H1 (cell line): ENCODE results near the gene CDPF1. TPM values are rescaled to one million over a fixed set of nuclear protein-coding genes. Genes with fewer than 3 reads are reported as not detected.
A peak's percentile ranks its signal among the peaks of the same experiment; 100 is the strongest.

ENCODE experiments used
- CTCF ChIA-PET: fragments of 300-600 bp; sonication (Branson Sonifier 250); formaldehyde crosslinking; loops from one replicate; lab custom pipeline; 2021; ENCODE audit not compliant: partially characterized antibody; lab: Charles Lee
- POLR2A ChIA-PET: fragments of 300-600 bp; sonication (Branson Sonifier 250); formaldehyde crosslinking; loops from one replicate; lab custom pipeline; 2021; ENCODE audit warnings: inconsistent platforms; ENCODE audit not compliant: partially characterized antibody; lab: Charles Lee
- DNase-seq, 2 experiments: peaks; one replicate each; pipeline versions ENCODE4 v3.0.0 to v3.0.0-alpha.2; 2010 to 2022; ENCODE audit warnings: low spot score in 2 of 2, low read depth in 1 of 2, mixed read lengths in 1 of 2
- FAIRE-seq: peaks from 2 replicates; lab custom pipeline; 2011; peaks lifted over from hg19 to GRCh38; lab: Jason Lieb, UNC
- H2AFZ ChIP-seq: 2 replicates; pipeline ENCODE4 v1.8.1; 2012; ENCODE audit warnings: low read length, inconsistent platforms
- H2AK5ac ChIP-seq: 2 replicates; pipeline ENCODE4 v1.6.1; 2013; ENCODE audit warnings: low read depth, low read length
- H2BK120ac ChIP-seq: replicated peaks from 2 replicates; pipeline ENCODE3; 2013; ENCODE audit warnings: low read depth, low read length, inconsistent platforms
- H2BK12ac ChIP-seq: 2 replicates; pipeline ENCODE4 v1.6.1; 2013; ENCODE audit warnings: low read depth, low read length
- H2BK15ac ChIP-seq: 2 replicates; pipeline ENCODE4 v1.6.1; 2013; ENCODE audit warnings: low read length
- H2BK20ac ChIP-seq: 2 replicates; pipeline ENCODE4 v1.6.1; 2013; ENCODE audit warnings: low read length
- H2BK5ac ChIP-seq: 2 replicates; pipeline ENCODE4 v1.6.1; 2013; ENCODE audit warnings: low read depth, low read length
- H3K14ac ChIP-seq: 2 replicates; pipeline ENCODE4 v1.6.1; 2013; ENCODE audit warnings: inconsistent platforms; ENCODE audit not compliant: insufficient read length
- H3K18ac ChIP-seq: 2 replicates; pipeline ENCODE4 v1.6.1; 2013; ENCODE audit warnings: low read length; ENCODE audit errors: extremely low read depth
- H3K23ac ChIP-seq: 2 replicates; pipeline ENCODE4 v1.6.1; 2013; ENCODE audit warnings: inconsistent platforms; ENCODE audit not compliant: insufficient read length
- H3K23me2 ChIP-seq: 2 replicates; pipeline ENCODE4 v1.6.1; 2013; ENCODE audit warnings: low read depth, low read length
- H3K27ac ChIP-seq: 2 replicates; pipeline ENCODE4 v1.6.1; 2011; ENCODE audit warnings: low read depth, low read length, inconsistent platforms
- H3K27me3 ChIP-seq, 4 experiments: replicated peaks in 1 of 4; 1 replicate in 1 of 4; 2 replicates in 3 of 4; pipeline versions ENCODE4 v1.6.1 to v1.8.1; 2011 to 2013; ENCODE audit warnings: low read length in 3 of 4, mild to moderate bottlenecking in 3 of 4, inconsistent platforms in 2 of 4, mixed read lengths in 2 of 4, moderate library complexity in 1 of 4; ENCODE audit not compliant: control insufficient read depth in 3 of 4, insufficient read depth in 3 of 4; ENCODE audit errors: extremely low read depth in 1 of 4
- H3K36me3 ChIP-seq, 4 experiments: 2 replicates each; pipeline versions ENCODE4 v1.6.1 to v1.8.1; 2011 to 2013; ENCODE audit warnings: mild to moderate bottlenecking in 4 of 4, low read length in 3 of 4, moderate library complexity in 2 of 4, control low read depth in 1 of 4, inconsistent platforms in 1 of 4; ENCODE audit not compliant: insufficient read depth in 4 of 4, control insufficient read depth in 2 of 4
- H3K4ac ChIP-seq: replicated peaks from 2 replicates; pipeline ENCODE3; 2013; ENCODE audit warnings: low read length, low read depth, mixed read lengths, inconsistent platforms; ENCODE audit not compliant: insufficient read length
- H3K4me1 ChIP-seq, 4 experiments: replicated peaks in 1 of 4; 1 replicate in 1 of 4; 2 replicates in 3 of 4; pipeline versions ENCODE4 v1.6.1 to v1.8.1; 2011 to 2013; ENCODE audit warnings: low read length in 3 of 4, inconsistent platforms in 2 of 4, mixed read lengths in 1 of 4; ENCODE audit not compliant: insufficient read depth in 4 of 4, control insufficient read depth in 3 of 4
- H3K4me2 ChIP-seq, 2 experiments: 2 replicates each; pipeline versions ENCODE4 v1.6.1 to v1.8.1; 2011 to 2013; ENCODE audit warnings: low read depth in 2 of 2, low read length in 2 of 2, control low read depth in 1 of 2, inconsistent platforms in 1 of 2, mild to moderate bottlenecking in 1 of 2; ENCODE audit not compliant: insufficient read depth in 1 of 2
- H3K4me3 ChIP-seq, 4 experiments: fragments of 200-600, 300-600 bp in 1 of 4; sonication (generic), shearing (Covaris generic), sonication (Bioruptor Twin) in 1 of 4; 2 replicates each; pipeline versions ENCODE4 v1.5.1 to v1.8.1; 2011 to 2016; ENCODE audit warnings: low read length in 4 of 4, low read depth in 3 of 4, control low read depth in 2 of 4, inconsistent platforms in 2 of 4, mild to moderate bottlenecking in 2 of 4, mixed read lengths in 1 of 4, moderate library complexity in 1 of 4; ENCODE audit not compliant: insufficient read depth in 2 of 4; ENCODE audit errors: extremely low read depth in 1 of 4
- H3K56ac ChIP-seq: replicated peaks from 2 replicates; pipeline ENCODE3; 2013; ENCODE audit warnings: low read depth, mild to moderate bottlenecking, mixed read lengths, low read length, inconsistent platforms; ENCODE audit not compliant: insufficient read length
- H3K79me1 ChIP-seq: 2 replicates; pipeline ENCODE4 v1.6.1; 2013; ENCODE audit warnings: low read depth, low read length, control low read depth
- H3K79me2 ChIP-seq, 2 experiments: 2 replicates each; pipeline versions ENCODE4 v1.6.1 to v1.8.1; 2012 to 2013; ENCODE audit warnings: low read length in 2 of 2, mild to moderate bottlenecking in 2 of 2, inconsistent platforms in 1 of 2; ENCODE audit not compliant: insufficient read depth in 2 of 2, control insufficient read depth in 1 of 2
- H3K9ac ChIP-seq, 4 experiments: replicated peaks in 1 of 4; 1 replicate in 1 of 4; 2 replicates in 3 of 4; pipeline versions ENCODE4 v1.6.1 to v1.8.1; 2011 to 2013; ENCODE audit warnings: low read depth in 3 of 4, low read length in 3 of 4, control low read depth in 2 of 4, mild to moderate bottlenecking in 2 of 4, moderate library complexity in 2 of 4, inconsistent platforms in 1 of 4; ENCODE audit errors: extremely low read depth in 1 of 4
- H3K9me3 ChIP-seq, 2 experiments: 2 replicates each; pipeline versions ENCODE4 v1.6.1 to v1.8.1; 2012 to 2013; ENCODE audit warnings: mild to moderate bottlenecking in 2 of 2, moderate library complexity in 2 of 2, control low read depth in 1 of 2, inconsistent platforms in 1 of 2, low read depth in 1 of 2, low read length in 1 of 2, mixed read lengths in 1 of 2; ENCODE audit not compliant: insufficient read depth in 2 of 2
- H4K20me1 ChIP-seq, 2 experiments: replicated peaks in 1 of 2; 2 replicates each; pipeline versions ENCODE3 to v1.8.1; 2011 to 2013; ENCODE audit warnings: inconsistent platforms in 2 of 2, low read length in 2 of 2, mild to moderate bottlenecking in 1 of 2; ENCODE audit not compliant: insufficient read depth in 2 of 2, control insufficient read depth in 1 of 2
- H4K5ac ChIP-seq: 2 replicates; pipeline ENCODE4 v1.6.1; 2013; ENCODE audit warnings: low read length, low read depth, mixed read lengths, inconsistent platforms; ENCODE audit not compliant: insufficient read length
- H4K8ac ChIP-seq: 2 replicates; pipeline ENCODE4 v1.8.0; 2013; ENCODE audit warnings: mild to moderate bottlenecking, moderate library complexity, low read length, inconsistent platforms; ENCODE audit not compliant: insufficient read depth; ENCODE audit errors: extremely low read depth
- H4K91ac ChIP-seq: replicated peaks from 2 replicates; pipeline ENCODE3; 2013; ENCODE audit warnings: low read length, mixed read lengths, inconsistent platforms; ENCODE audit not compliant: insufficient read length
- BCL11A ChIP-seq, 2 experiments: IDR thresholded peaks; one replicate each; pipeline ENCODE4 v1.6.1; 2011; ENCODE audit warnings: low read depth in 2 of 2, low read length in 2 of 2, mild to moderate bottlenecking in 2 of 2
- BRCA1 ChIP-seq: IDR thresholded peaks from 2 replicates; pipeline ENCODE4 v1.6.1; 2012; ENCODE audit warnings: low read depth, low read length, improper control_type of control experiment
- EZH2 ChIP-seq: fragments of 200-600 bp; sonication (generic); IDR thresholded peaks from 2 replicates; pipeline ENCODE4 v1.7.1; 2012; ENCODE audit warnings: low read depth, mild to moderate bottlenecking, moderate library complexity, low read length, inconsistent platforms; ENCODE audit not compliant: severe bottlenecking
- KDM1A ChIP-seq: fragments of 200-600, 300-600 bp; sonication (generic); IDR thresholded peaks from 2 replicates; pipeline ENCODE4 v1.7.1; 2016; ENCODE audit warnings: mild to moderate bottlenecking, low read length, borderline replicate concordance
- MAX ChIP-seq: IDR thresholded peaks from 2 replicates; pipeline ENCODE4 v1.6.1; 2012; ENCODE audit warnings: inconsistent platforms
- POLR2A ChIP-seq, 2 experiments: IDR thresholded peaks; 1 replicate in 1 of 2; 2 replicates in 1 of 2; pipeline ENCODE4 v1.6.1; 2011; ENCODE audit warnings: low read depth in 2 of 2, low read length in 2 of 2, mild to moderate bottlenecking in 2 of 2; ENCODE audit errors: control extremely low read depth in 1 of 2
- RNF2 ChIP-seq: fragments of 200-900, 300-1000 bp; sonication (generic); IDR thresholded peaks from 2 replicates; pipeline ENCODE4 v1.7.1; 2016; ENCODE audit warnings: borderline replicate concordance, low read depth, mild to moderate bottlenecking, antibody characterized with exemption, low read length; ENCODE audit not compliant: poor library complexity, severe bottlenecking; ENCODE audit errors: missing control alignments
- TAF1 ChIP-seq: IDR thresholded peaks from 2 replicates; pipeline ENCODE4 v1.6.1; 2011; ENCODE audit warnings: mild to moderate bottlenecking, low read depth, low read length
- TCF12 ChIP-seq: IDR thresholded peaks from 2 replicates; pipeline ENCODE4 v1.6.1; 2011; ENCODE audit warnings: low read depth, mild to moderate bottlenecking, low read length
- ZNF274 ChIP-seq: IDR thresholded peaks from 2 replicates; pipeline ENCODE4 v1.7.0; 2012; ENCODE audit warnings: low read length, borderline replicate concordance; ENCODE audit errors: extremely low read depth
- WGBS, 2 experiments: shearing (Covaris generic) in 1 of 2; methylation state at CpG; one replicate each; pipeline versions ENCODE4 v1.1.6 to v1.1.7; 2013 to 2015; ENCODE audit warnings: low lambda C conversion rate in 2 of 2, mixed read lengths in 2 of 2, inconsistent platforms in 1 of 2, low coverage in 1 of 2, missing lambda C conversion rate in 1 of 2; ENCODE audit not compliant: insufficient replicate concordance in 2 of 2, insufficient coverage in 1 of 2, insufficient read length in 1 of 2; ENCODE audit errors: extremely low coverage in 1 of 2, missing lambda C conversion rate in 1 of 2; 5-methylcytosine and 5-hydroxymethylcytosine counted together
- polyA plus RNA-seq, 7 experiments: library from polyadenylated mRNA; depleted of rRNA in 3 of 7; stranded (reverse) in 5 of 7; unstranded in 2 of 7; fragments of >200 nt in 5 of 7; fragments of 200-250 nt in 2 of 7; gene quantifications; 1 replicate in 5 of 7; 2 replicates in 1 of 7; 4 replicates in 1 of 7; pipeline versions ENCODE4 v1.2.1 to v1.2.3, GENCODE V29; 2011 to 2013; ENCODE audit warnings: missing spikeins in 2 of 7, mixed read lengths in 2 of 7
- total RNA-seq: library from RNA; stranded (reverse); fragmentation: NEBNext Ultra II Directional; extraction: Animal tissue kit (Norgen Biotek cat#: 25700); gene quantifications from 2 replicates; pipeline ENCODE4 v1.2.1, GENCODE V29; 2021

Gene CDPF1
- total and polyA plus RNA-seq, 2 of the 8 experiments (the other 6 are each of a cell fraction or from before 2014, with no cell fraction given) = 9.7 to 13.7 TPM

- peak; percentile 60 for FAIRE-seq
- CTCF ChIA-PET = interaction anchor here (1.0 to 1.6 kb wide), 4 partner anchors 33 to 302 kb away, joined by 3 to 5 read pairs (median 4); partner anchors contain the start of gene PKDREJ
- H2AFZ ChIP-seq = peak within 1 kb of the TSS; percentile 56
- TF ChIP-seq KDM1A (0 out of 2 replicates have a peak, but pooled peaks have one; percentile 32), EZH2 (no peak), BRCA1 (no peak), TCF12 (no peak), BCL11A (IDR thresholded peaks at IDR 0.05; ENCODE audit: low read depth in 2 of 2, low read length in 2 of 2) (no peak), MAX (peak; percentile 65; the same call in 1 of the 2 replicates), ZNF274 (no peak), TAF1 (0 out of 2 replicates have a peak, but pooled peaks have one; percentile 21), POLR2A (IDR thresholded peaks at IDR 0.05; ENCODE audit: control extremely low read depth in 1 of 2, low read depth in 2 of 2, low read length in 2 of 2) (no peak), RNF2 (no peak)
These were observed 46.4 kb upstream of the CDPF1 start, which contains the start of gene GTSE1 for GRCh38 chr22:46296257-46297150. GTSE1 (plus strand) TSS chr22:46296870; CDS start chr22:46297401, 531 bp downstream.

More at GRCh38 chr22:46296257-46297150, 46.4 kb upstream of the CDPF1 start, which contains the start of gene GTSE1:
- peaks cover 14% of the 10 kb centered on the region for H3K23me2 ChIP-seq
- H3K27ac ChIP-seq = no peak within 1 kb of the TSS; the same call in 1 of the 2 replicates
- H3K27me3 ChIP-seq = no peaks in the 10 kb centered on the region
- H3K36me3 ChIP-seq = peaks cover 8 to 25% (median 17%) of the 10 kb centered on the region in 4 experiments; a peak in 7 of 8 replicates
- H2BK12ac ChIP-seq = no peak within 1 kb of the TSS
- peak within 1 kb of the TSS; percentile 69 for H3K56ac ChIP-seq
- 2% methylated on average over 60 of the region's 76 CpGs; no CpG with 5 or more reads in 1 of the 2 experiments for WGBS, 2 experiments
- peak within 1 kb of the TSS; percentile 55 for H4K91ac ChIP-seq
- H3K23ac ChIP-seq = no peak within 1 kb of the TSS
- no peak within 1 kb of the TSS for H3K14ac ChIP-seq
- H3K9me3 ChIP-seq = no peaks in the 10 kb centered on the region
- peaks cover 4% of the 10 kb centered on the region; the same call in 1 of the 2 replicates for H3K79me1 ChIP-seq
- H2BK20ac ChIP-seq = no peak within 1 kb of the TSS
- H2BK15ac ChIP-seq = 0 out of 2 replicates have a peak within 1 kb of the TSS, but pooled peaks have one; percentile 29
- peak within 1 kb of the TSS; percentile 78 for H3K4ac ChIP-seq
- H4K5ac ChIP-seq = peak within 1 kb of the TSS; percentile 83
- H2BK120ac ChIP-seq = no peak within 1 kb of the TSS
- H3K9ac ChIP-seq = peak within 1 kb of the TSS in 3 of 4 experiments; percentile 42 to 51 (median 49); a peak in 5 of 7 replicates
- H2AK5ac ChIP-seq = no peak within 1 kb of the TSS
- H3K4me2 ChIP-seq = peak within 1 kb of the TSS; percentile 87 to 96
- peak; percentile 93 to 96 for DNase-seq
- peak within 1 kb of the TSS; percentile 60 to 87 (median 76) for H3K4me3 ChIP-seq
- peak within 1 kb of the TSS; percentile 90 for H4K8ac ChIP-seq
- H2BK5ac ChIP-seq = peak within 1 kb of the TSS; percentile 66
- H3K18ac ChIP-seq = peak within 1 kb of the TSS; percentile 60; the same call in 1 of the 2 replicates
- no peaks in the 10 kb centered on the region for H3K79me2 ChIP-seq
- H3K4me1 ChIP-seq = peaks cover 4 to 11% (median 5%) of the 10 kb centered on the region in 4 experiments; a peak in 4 of 7 replicates
- peaks cover 4 to 6% of the 10 kb centered on the region in 2 experiments for H4K20me1 ChIP-seq
- POLR2A ChIA-PET = interaction anchor here (0.7 to 2.2 kb wide), 13 partner anchors 8 to 175 kb away, joined by 3 to 10 read pairs (median 4); partner anchors contain the start of genes TRMU and TTC38
